CD4-positive, alpha-beta T cell (primary cell): ENCODE results near the gene LCOR. TPM values are rescaled to one million over a fixed set of nuclear protein-coding genes. Genes with fewer than 3 reads are reported as not detected.

Experiments used
- ATAC-seq: fragments of 200-7000 bp; cut with Tn5 transposase; one replicate; pipeline ENCODE4 v1.10.0; 2022; ENCODE audit warnings: mild to moderate bottlenecking; ENCODE audit not compliant: poor library complexity
- CTCF ChIA-PET: fragments of 350-600 bp; sonication (Branson Sonifier 250); formaldehyde crosslinking; loops from one replicate; lab custom pipeline; 2021; ENCODE audit warnings: antibody characterized with exemption, inconsistent platforms; lab: Charles Lee
- POLR2A ChIA-PET: fragments of 350-600 bp; sonication (Branson Sonifier 250); formaldehyde crosslinking; loops from one replicate; lab custom pipeline; 2021; ENCODE audit warnings: antibody characterized with exemption, inconsistent platforms; lab: Charles Lee
- DNase-seq, 14 experiments: peaks; one replicate each; pipeline ENCODE4 v3.0.0-alpha.2; 2013 to 2020; ENCODE audit warnings: mixed read lengths in 2 of 14
- H3K27ac ChIP-seq, 2 donors: one replicate each; pipeline versions ENCODE4 v1.5.1 to v1.7.0; 2013; ENCODE audit warnings: low read length in 2 of 2, low read depth in 1 of 2, mild to moderate bottlenecking in 1 of 2
- H3K27me3 ChIP-seq, 2 experiments: 1 replicate in 1 of 2; 2 replicates in 1 of 2; pipeline versions ENCODE4 v1.6.1 to v1.7.0; 2013; ENCODE audit warnings: low read length in 2 of 2, control low read depth in 1 of 2, mild to moderate bottlenecking in 1 of 2, moderate library complexity in 1 of 2; ENCODE audit not compliant: insufficient read depth in 2 of 2, control insufficient read depth in 1 of 2
- H3K36me3 ChIP-seq: one replicate; pipeline ENCODE4 v1.6.1; 2013; ENCODE audit warnings: low read length, control low read depth; ENCODE audit not compliant: insufficient read depth
- H3K4me1 ChIP-seq: one replicate; pipeline ENCODE4 v1.6.1; 2013; ENCODE audit warnings: low read length, control low read depth; ENCODE audit not compliant: insufficient read depth
- H3K4me3 ChIP-seq: one replicate; pipeline ENCODE4 v1.5.1; 2013; ENCODE audit warnings: mild to moderate bottlenecking, low read length, moderate library complexity
- H3K9me3 ChIP-seq, 2 experiments: 1 replicate in 1 of 2; 2 replicates in 1 of 2; pipeline versions ENCODE4 v1.6.1 to v1.7.0; 2013; ENCODE audit warnings: low read length in 2 of 2, mild to moderate bottlenecking in 2 of 2, control low read depth in 1 of 2, moderate library complexity in 1 of 2; ENCODE audit not compliant: control insufficient read depth in 1 of 2, insufficient read depth in 1 of 2
- H3K27ac Mint-ChIP-seq: one replicate; pipeline ENCODE4 v1.8.0; 2020; ENCODE audit warnings: mixed read lengths
- H3K27me3 Mint-ChIP-seq: one replicate; pipeline ENCODE4 v1.8.0; 2021; ENCODE audit warnings: mixed read lengths
- H3K36me3 Mint-ChIP-seq: one replicate; pipeline ENCODE4 v1.8.0; 2021; ENCODE audit warnings: low read depth, mixed read lengths
- H3K4me1 Mint-ChIP-seq: one replicate; pipeline ENCODE4 v1.8.0; 2021; ENCODE audit warnings: low read depth, mixed read lengths
- H3K4me3 Mint-ChIP-seq: one replicate; pipeline ENCODE4 v1.8.0; 2020; ENCODE audit warnings: mild to moderate bottlenecking, mixed read lengths
- H3K9me3 Mint-ChIP-seq: one replicate; pipeline ENCODE4 v1.8.0; 2020; ENCODE audit warnings: mixed read lengths
- intact Hi-C, 2 experiments: fragments of 100-400 bp; cut with DNase I in 1 of 2; cut with micrococcal nuclease in 1 of 2; formaldehyde crosslinking; loops; one replicate each; pipeline versions ENCODE4 v1.15.1 to v1.9.0; 2023 to 2025; cut with DNase I, micrococcal nuclease
- total RNA-seq, 174 experiments: library from RNA in 2 of 174; stranded (reverse) in 2 of 174; gene quantifications; one replicate each; pipeline ENCODE4 v1.2.3 and lab custom pipeline; 2021 to 2026
- TF ChIP-seq, protein P1 (sequence below): fragments of 200-600 bp; IDR thresholded peaks from one replicate; pipeline ENCODE4 v1.8.0; 2022; ENCODE audit warnings: antibody characterized with exemption, mild to moderate bottlenecking

Gene LCOR
- total RNA-seq, 2 experiments from 2014 or later, result 46.0 to 56.0 TPM

DNA sequence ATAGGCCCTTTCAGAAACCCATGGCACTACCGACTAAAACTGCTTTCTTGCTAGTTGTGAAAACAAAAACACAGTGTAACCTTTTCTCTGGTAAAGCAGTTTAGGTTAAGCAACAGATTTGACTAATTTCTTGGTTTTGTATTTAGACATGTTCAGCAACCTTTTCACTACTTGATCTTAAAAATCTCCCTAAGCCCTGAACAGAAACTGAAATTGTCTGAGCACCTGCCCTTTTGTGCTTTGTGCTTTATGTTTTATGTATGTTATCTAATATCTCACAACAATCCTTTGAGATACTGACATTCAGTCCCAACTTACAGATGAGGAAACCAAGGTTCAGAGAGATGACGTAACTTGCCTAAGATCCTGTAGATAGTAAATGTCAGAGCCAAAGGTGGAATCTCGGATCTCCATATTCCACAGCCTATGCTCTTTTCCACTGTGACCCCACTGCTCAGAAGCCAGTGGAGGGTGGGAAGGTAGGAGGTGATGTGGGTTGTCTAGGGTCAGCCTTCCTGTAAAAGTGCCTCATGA lies 146.6 kb downstream of the LCOR start:
- CTCF ChIA-PET, result no interaction called here
- H3K36me3 Mint-ChIP-seq, result peaks cover 40% of the 10 kb centered on the region
- no peaks in the 10 kb centered on the region for H3K4me1 Mint-ChIP-seq
- POLR2A ChIA-PET, result interaction anchor here (0.7 kb wide), 1 partner anchor 9 kb away, joined by 3 read pairs; no protein-coding TSS in a partner anchor
- no peak overlapping the region for H3K27ac Mint-ChIP-seq
- H3K4me3 Mint-ChIP-seq, result no peak overlapping the region
- ATAC-seq, result no peak
- no peaks in the 10 kb centered on the region for H3K27me3 Mint-ChIP-seq
- H3K27ac ChIP-seq, result no peak overlapping the region
- peaks cover 22% of the 10 kb centered on the region for H3K36me3 ChIP-seq
- no peaks in the 10 kb centered on the region for H3K9me3 Mint-ChIP-seq
- TF ChIP-seq, protein P1, sequence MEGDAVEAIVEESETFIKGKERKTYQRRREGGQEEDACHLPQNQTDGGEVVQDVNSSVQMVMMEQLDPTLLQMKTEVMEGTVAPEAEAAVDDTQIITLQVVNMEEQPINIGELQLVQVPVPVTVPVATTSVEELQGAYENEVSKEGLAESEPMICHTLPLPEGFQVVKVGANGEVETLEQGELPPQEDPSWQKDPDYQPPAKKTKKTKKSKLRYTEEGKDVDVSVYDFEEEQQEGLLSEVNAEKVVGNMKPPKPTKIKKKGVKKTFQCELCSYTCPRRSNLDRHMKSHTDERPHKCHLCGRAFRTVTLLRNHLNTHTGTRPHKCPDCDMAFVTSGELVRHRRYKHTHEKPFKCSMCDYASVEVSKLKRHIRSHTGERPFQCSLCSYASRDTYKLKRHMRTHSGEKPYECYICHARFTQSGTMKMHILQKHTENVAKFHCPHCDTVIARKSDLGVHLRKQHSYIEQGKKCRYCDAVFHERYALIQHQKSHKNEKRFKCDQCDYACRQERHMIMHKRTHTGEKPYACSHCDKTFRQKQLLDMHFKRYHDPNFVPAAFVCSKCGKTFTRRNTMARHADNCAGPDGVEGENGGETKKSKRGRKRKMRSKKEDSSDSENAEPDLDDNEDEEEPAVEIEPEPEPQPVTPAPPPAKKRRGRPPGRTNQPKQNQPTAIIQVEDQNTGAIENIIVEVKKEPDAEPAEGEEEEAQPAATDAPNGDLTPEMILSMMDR, result no peak
- no peak for DNase-seq
- intact Hi-C loops, result no loop called here
- H3K4me3 ChIP-seq, result no peak overlapping the region
- H3K27me3 ChIP-seq, result no peaks in the 10 kb centered on the region
- H3K9me3 ChIP-seq, result no peaks in the 10 kb centered on the region
- no peaks in the 10 kb centered on the region for H3K4me1 ChIP-seq

DNA sequence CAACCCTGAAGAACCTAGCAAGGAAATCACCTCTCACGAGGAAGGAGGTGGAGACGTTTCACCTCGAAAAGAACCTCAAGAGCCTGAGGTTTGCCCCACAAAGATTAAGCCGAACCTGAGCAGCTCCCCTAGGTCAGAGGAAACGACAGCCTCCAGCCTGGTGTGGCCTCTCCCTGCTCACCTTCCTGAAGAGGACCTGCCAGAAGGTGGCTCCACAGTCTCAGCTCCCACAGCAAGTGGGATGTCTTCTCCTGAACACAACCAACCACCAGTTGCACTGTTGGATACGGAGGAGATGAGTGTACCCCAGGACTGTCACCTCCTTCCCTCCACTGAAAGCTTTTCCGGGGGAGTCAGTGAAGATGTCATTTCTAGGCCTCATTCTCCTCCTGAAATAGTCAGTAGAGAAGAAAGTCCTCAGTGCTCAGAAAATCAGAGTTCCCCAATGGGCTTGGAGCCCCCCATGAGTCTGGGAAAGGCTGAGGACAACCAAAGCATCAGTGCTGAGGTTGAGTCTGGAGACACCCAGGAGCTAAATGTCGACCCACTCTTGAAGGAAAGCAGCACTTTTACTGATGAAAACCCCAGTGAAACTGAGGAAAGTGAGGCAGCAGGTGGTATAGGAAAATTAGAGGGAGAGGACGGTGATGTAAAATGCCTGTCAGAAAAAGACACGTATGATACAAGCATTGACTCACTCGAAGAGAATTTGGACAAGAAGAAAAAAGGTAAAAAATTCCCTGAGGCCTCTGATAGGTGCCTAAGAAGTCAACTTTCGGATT lies 150.2 kb downstream of the LCOR start:
- no peaks in the 10 kb centered on the region for H3K27me3 Mint-ChIP-seq
- H3K4me1 Mint-ChIP-seq, result no peaks in the 10 kb centered on the region
- no peak for DNase-seq
- intact Hi-C loops, result no loop called here
- H3K27ac Mint-ChIP-seq, result no peak overlapping the region
- Histone ChIP-seq H3K36me3 (peaks cover 22% of the 10 kb centered on the region), H3K4me3 (no peak overlapping the region), H3K27me3 (no peaks in the 10 kb centered on the region), H3K4me1 (no peaks in the 10 kb centered on the region), H3K9me3 (no peaks in the 10 kb centered on the region), H3K27ac (no peak overlapping the region)
- ATAC-seq, result no peak
- ChIA-PET CTCF (no interaction called here), POLR2A (no interaction called here)
- no peaks in the 10 kb centered on the region for H3K9me3 Mint-ChIP-seq
- peaks cover 40% of the 10 kb centered on the region for H3K36me3 Mint-ChIP-seq
- TF ChIP-seq, protein P1, result no peak
- H3K4me3 Mint-ChIP-seq, result no peak overlapping the region

DNA sequence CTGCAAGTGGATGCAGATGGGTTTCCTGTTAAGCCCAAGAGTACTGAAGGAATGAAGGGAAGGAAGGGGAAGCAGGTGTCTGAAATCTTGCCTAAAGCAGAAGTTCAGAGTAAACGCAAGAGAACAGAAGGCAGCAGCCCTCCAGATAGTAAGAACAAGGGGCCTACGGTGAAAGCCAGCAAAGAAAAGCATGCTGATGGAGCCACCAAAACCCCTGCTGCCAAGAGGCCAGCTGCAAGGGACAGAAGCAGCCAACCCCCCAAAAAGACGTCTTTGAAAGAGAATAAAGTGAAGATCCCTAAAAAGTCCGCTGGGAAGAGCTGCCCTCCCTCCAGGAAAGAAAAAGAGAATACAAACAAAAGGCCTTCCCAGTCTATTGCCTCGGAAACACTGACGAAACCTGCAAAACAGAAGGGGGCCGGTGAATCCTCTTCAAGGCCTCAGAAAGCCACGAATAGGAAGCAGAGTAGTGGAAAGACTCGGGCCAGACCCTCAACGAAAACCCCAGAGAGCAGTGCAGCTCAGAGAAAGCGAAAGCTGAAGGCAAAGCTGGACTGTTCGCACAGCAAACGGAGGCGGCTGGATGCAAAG lies 152.5 kb downstream of the LCOR start:
- H3K4me1 Mint-ChIP-seq, result no peaks in the 10 kb centered on the region
- TF ChIP-seq, protein P1, result no peak
- H3K9me3 Mint-ChIP-seq, result no peaks in the 10 kb centered on the region
- intact Hi-C loops, result no loop called here
- Histone ChIP-seq H3K4me3 (no peak overlapping the region), H3K36me3 (peaks cover 22% of the 10 kb centered on the region), H3K9me3 (no peaks in the 10 kb centered on the region), H3K27me3 (no peaks in the 10 kb centered on the region), H3K4me1 (no peaks in the 10 kb centered on the region), H3K27ac (no peak overlapping the region)
- ChIA-PET CTCF (interaction anchor here (1.2 kb wide), 1 partner anchor 10 kb away, joined by 3 read pairs; no protein-coding TSS in a partner anchor), POLR2A (no interaction called here)
- DNase-seq (no peak), ATAC-seq (no peak)
- peaks cover 29% of the 10 kb centered on the region for H3K36me3 Mint-ChIP-seq
- H3K27me3 Mint-ChIP-seq, result no peaks in the 10 kb centered on the region
- H3K4me3 Mint-ChIP-seq, result no peak overlapping the region
- no peak overlapping the region for H3K27ac Mint-ChIP-seq
